ENCODE results near the gene BMP2K. TPM values are rescaled to one million over a fixed set of nuclear protein-coding genes. Genes with fewer than 3 reads are reported as not detected.

Gene BMP2K
- total RNA-seq, 1 experiment from 2014 or later = 27.4 TPM

- H3K9me3 Mint-ChIP-seq (ENCODE audit: low read depth, unreplicated experiment) = no peaks in the 10 kb centered on the region
These were observed 104.8 kb downstream of the BMP2K start for GRCh38 chr4:78880874-78881492.

GRCh38 chr4:78885598-78885997 is 109.4 kb downstream of the BMP2K start:
- intact Hi-C loops (cut with micrococcal nuclease; ENCODE audit: unreplicated experiment) = no loop called here
- no TSS peak for BruUV-seq (replicated peaks)
- Mint-ChIP-seq H3K9me3 (ENCODE audit: low read depth, unreplicated experiment) (no peaks in the 10 kb centered on the region), H3K4me1 (ENCODE audit: low read depth, unreplicated experiment) (no peaks in the 10 kb centered on the region), H3K27ac (ENCODE audit: unreplicated experiment) (no peak overlapping the region), H3K27me3 (ENCODE audit: unreplicated experiment) (no peaks in the 10 kb centered on the region), H3K36me3 (ENCODE audit: insufficient read depth, unreplicated experiment) (no peaks in the 10 kb centered on the region), H3K4me3 (ENCODE audit: low read depth, unreplicated experiment) (no peak overlapping the region)
- no peak for TF ChIP-seq CTCF (IDR thresholded peaks at IDR 0.05; ENCODE audit: unreplicated experiment)
- CTCF ChIA-PET = interaction anchor here (0.9 kb wide), 1 partner anchor 14 kb away, joined by 3 read pairs; no protein-coding TSS in a partner anchor
- DNase-seq = no peak

More at GRCh38 chr4:78880874-78881492, 104.8 kb downstream of the BMP2K start:
- TF ChIP-seq CTCF (IDR thresholded peaks at IDR 0.05; ENCODE audit: unreplicated experiment) = no peak
- no peak for DNase-seq
- Mint-ChIP-seq H3K4me3 (ENCODE audit: low read depth, unreplicated experiment) (no peak overlapping the region), H3K27me3 (ENCODE audit: unreplicated experiment) (no peaks in the 10 kb centered on the region), H3K36me3 (ENCODE audit: insufficient read depth, unreplicated experiment) (no peaks in the 10 kb centered on the region), H3K27ac (ENCODE audit: unreplicated experiment) (no peak overlapping the region), H3K4me1 (ENCODE audit: low read depth, unreplicated experiment) (no peaks in the 10 kb centered on the region)
- intact Hi-C loops (cut with micrococcal nuclease; ENCODE audit: unreplicated experiment) = no loop called here
- no TSS peak for BruUV-seq (replicated peaks)
- CTCF ChIA-PET = interaction anchor here (0.6 kb wide), 1 partner anchor 945 kb away, joined by 4 read pairs; no protein-coding TSS in a partner anchor

GRCh38 chr4:78889955-78890354 is 113.8 kb downstream of the BMP2K start:
- BruUV-seq (replicated peaks) = no TSS peak
- no peaks in the 10 kb centered on the region for H3K27me3 Mint-ChIP-seq (ENCODE audit: unreplicated experiment)
- DNase-seq = no peak
- no peak overlapping the region for H3K4me3 Mint-ChIP-seq (ENCODE audit: low read depth, unreplicated experiment)
- intact Hi-C loops (cut with micrococcal nuclease; ENCODE audit: unreplicated experiment) = no loop called here
- H3K9me3 Mint-ChIP-seq (ENCODE audit: low read depth, unreplicated experiment) = no peaks in the 10 kb centered on the region
- CTCF ChIA-PET = no interaction called here
- no peaks in the 10 kb centered on the region for H3K4me1 Mint-ChIP-seq (ENCODE audit: low read depth, unreplicated experiment)
- H3K36me3 Mint-ChIP-seq (ENCODE audit: insufficient read depth, unreplicated experiment) = no peaks in the 10 kb centered on the region
- TF ChIP-seq CTCF (IDR thresholded peaks at IDR 0.05; ENCODE audit: unreplicated experiment) = no peak
- no peak overlapping the region for H3K27ac Mint-ChIP-seq (ENCODE audit: unreplicated experiment)

- Mint-ChIP-seq H3K4me3 (ENCODE audit: low read depth, unreplicated experiment) (no peak overlapping the region), H3K36me3 (ENCODE audit: insufficient read depth, unreplicated experiment) (no peaks in the 10 kb centered on the region), H3K9me3 (ENCODE audit: low read depth, unreplicated experiment) (no peaks in the 10 kb centered on the region), H3K27ac (ENCODE audit: unreplicated experiment) (no peak overlapping the region), H3K4me1 (ENCODE audit: low read depth, unreplicated experiment) (no peaks in the 10 kb centered on the region), H3K27me3 (ENCODE audit: unreplicated experiment) (no peaks in the 10 kb centered on the region)
- no TSS peak for BruUV-seq (replicated peaks)
- intact Hi-C loops (cut with micrococcal nuclease; ENCODE audit: unreplicated experiment) = no loop called here
- TF ChIP-seq CTCF (IDR thresholded peaks at IDR 0.05; ENCODE audit: unreplicated experiment) = no peak
- CTCF ChIA-PET = no interaction called here
- DNase-seq = no peak
These were observed 123.2 kb downstream of the BMP2K start for GRCh38 chr4:78899302-78899701.
